HS-5 (cell line): ENCODE results near the gene F8.
A peak's percentile ranks its signal among the peaks of the same experiment; 100 is the strongest.

Source experiments
- DNase-seq: peaks from one replicate; pipeline ENCODE4 v3.0.0-alpha.2; 2012; ENCODE audit warnings: low read depth

Gene F8

GRCh38 chrX:155022585-155022984 is at the start of gene F8:
Gene F8, minus strand, starts transcription at chrX:155022723. Its CDS starts 171 bp downstream, at chrX:155022552.
- DNase-seq: no peak

- DNase-seq: no peak
Measured at GRCh38 chrX:155071694-155072280, 49.3 kb upstream of the F8 start.

- DNase-seq: peak; percentile 24
Measured at GRCh38 chrX:155070975-155071693, 48.6 kb upstream of the F8 start, which contains the start of the genes BRCC3, CMC4 and MTCP1. Gene BRCC3, plus strand, starts transcription at chrX:155071508. Its CDS starts 20 bp downstream, at chrX:155071528. Gene CMC4, minus strand, starts transcription at chrX:155071136. Its CDS starts 7,113 bp downstream, at chrX:155064023. Gene MTCP1, minus strand, starts transcription at chrX:155071136. Its CDS starts 5,126 bp downstream, at chrX:155066010.

GRCh38 chrX:155070663-155070974 is 48.1 kb upstream of the F8 start:
- DNase-seq: no peak

GRCh38 chrX:155070038-155070437 is 47.5 kb upstream of the F8 start:
- no peak for DNase-seq

GRCh38 chrX:155069414-155069813 is 46.9 kb upstream of the F8 start:
- DNase-seq: no peak

- peak; percentile 56 for DNase-seq
Measured at GRCh38 chrX:155068165-155068564, 45.6 kb upstream of the F8 start.

GRCh38 chrX:155065035-155065734 is 42.7 kb upstream of the F8 start:
- peak; percentile 24 for DNase-seq

- DNase-seq: no peak
Measured at GRCh38 chrX:155061760-155062159, 39.2 kb upstream of the F8 start.

GRCh38 chrX:155056877-155057792 is 34.6 kb upstream of the F8 start:
- DNase-seq: no peak

- DNase-seq: no peak
Measured at GRCh38 chrX:155056471-155056870, 33.9 kb upstream of the F8 start.

- DNase-seq: no peak
Measured at GRCh38 chrX:155055494-155055893, 33.0 kb upstream of the F8 start.

- no peak for DNase-seq
Measured at GRCh38 chrX:155054255-155054654, 31.7 kb upstream of the F8 start.

- DNase-seq: no peak
Measured at GRCh38 chrX:155053656-155054055, 31.1 kb upstream of the F8 start.

- no peak for DNase-seq
Measured at GRCh38 chrX:155052738-155053498, 30.4 kb upstream of the F8 start.

GRCh38 chrX:155048977-155049619 is 26.6 kb upstream of the F8 start:
- no peak for DNase-seq

GRCh38 chrX:155046811-155047528 is 24.4 kb upstream of the F8 start:
- DNase-seq: no peak

- no peak for DNase-seq
Measured at GRCh38 chrX:155046129-155046810, 23.7 kb upstream of the F8 start.

GRCh38 chrX:155035688-155036087 is 13.2 kb upstream of the F8 start:
- DNase-seq: no peak
